GM12878 (cell line): ENCODE data around the gene ZNF462. TPM values are rescaled to one million over a fixed set of nuclear protein-coding genes. Genes with fewer than 3 reads are reported as not detected.

Experiments used
- ATAC-seq: fragments of 200-7000 bp; cut with Tn5 transposase; 3 replicates; pipeline ENCODE4 v1.9.1; 2020; ENCODE audit warnings: mild to moderate bottlenecking, moderate library complexity
- BruUV-seq: library from RNA; stranded (reverse); fragments of 400-500 nt; replicated peaks from 2 replicates; lab custom pipeline; 2021; lab: Mats Ljungman, UMichigan
- CTCF ChIA-PET: fragments of 300-600 bp; sonication (Branson Sonifier 250); formaldehyde crosslinking; extraction: SDS; loops from one replicate; lab custom pipeline; 2021; ENCODE audit warnings: inconsistent platforms; lab: Yijun Ruan, JAX
- POLR2A ChIA-PET: fragments of 350-600 bp; formaldehyde crosslinking; extraction: SDS; loops from one replicate; lab custom pipeline; 2021; ENCODE audit warnings: inconsistent platforms; lab: Charles Lee
- RAD21 ChIA-PET: fragments of 300-600 bp; sonication (Branson Sonifier 250); formaldehyde crosslinking; loops from one replicate; lab custom pipeline; 2023; ENCODE audit warnings: antibody characterized with exemption; ENCODE audit not compliant: unreplicated experiment; lab: Charles Lee
- SMC1A ChIA-PET: fragments of 300-600 bp; sonication (Branson Sonifier 250); formaldehyde crosslinking; loops from one replicate; lab custom pipeline; 2023; ENCODE audit not compliant: unreplicated experiment, uncharacterized antibody; lab: Charles Lee
- DNase-seq: peaks from one replicate; pipeline ENCODE4 v3.0.0-alpha.2; 2011; ENCODE audit warnings: low read depth, low spot score
- FAIRE-seq: peaks from 3 replicates; lab custom pipeline; 2011; peaks lifted over from hg19 to GRCh38; lab: Jason Lieb, UNC
- H2AFZ ChIP-seq: 2 replicates; pipeline ENCODE4 v1.6.0; 2011; ENCODE audit warnings: low read depth, low read length, control low read depth; ENCODE audit not compliant: control insufficient read depth
- H3K27ac ChIP-seq: 2 replicates; pipeline ENCODE4 v1.5.1; 2011; ENCODE audit warnings: control low read depth; ENCODE audit not compliant: control insufficient read depth, insufficient read depth
- H3K27me3 ChIP-seq, 2 experiments: replicated peaks in 1 of 2; 2 replicates each; pipeline versions ENCODE4 v1.6.0 to v1.6.1; 2011; ENCODE audit warnings: low read length in 1 of 2; ENCODE audit not compliant: control insufficient read depth in 2 of 2, insufficient read depth in 2 of 2
- H3K36me3 ChIP-seq, 2 experiments: 2 replicates each; pipeline ENCODE4 v1.5.1; 2011; ENCODE audit warnings: low read length in 1 of 2; ENCODE audit not compliant: control insufficient read depth in 2 of 2, insufficient read depth in 2 of 2
- H3K4me1 ChIP-seq: 2 replicates; pipeline ENCODE4 v1.6.1; 2011; ENCODE audit warnings: mild to moderate bottlenecking, low read length, moderate library complexity, mixed read lengths; ENCODE audit not compliant: control insufficient read depth, insufficient read depth
- H3K4me2 ChIP-seq: 2 replicates; pipeline ENCODE4 v1.6.0; 2011; ENCODE audit warnings: control low read depth; ENCODE audit not compliant: control insufficient read depth, insufficient read depth
- H3K4me3 ChIP-seq: fragments of 200-600 bp; sonication (generic); 2 replicates; pipeline ENCODE4 v1.5.1; 2016
- H3K79me2 ChIP-seq: 2 replicates; pipeline ENCODE4 v1.6.0; 2011; ENCODE audit warnings: low read length; ENCODE audit not compliant: control insufficient read depth, insufficient read depth
- H3K9ac ChIP-seq: 2 replicates; pipeline ENCODE4 v1.8.0; 2011; ENCODE audit warnings: low read length, control low read depth, mixed read lengths; ENCODE audit not compliant: control insufficient read depth, insufficient read depth
- H3K9me3 ChIP-seq: replicated peaks from 3 replicates; pipeline ENCODE4 v1.5.1; 2011; ENCODE audit warnings: mild to moderate bottlenecking, low read length; ENCODE audit not compliant: control insufficient read depth, insufficient read depth
- H4K20me1 ChIP-seq: 2 replicates; pipeline ENCODE4 v1.6.0; 2011; ENCODE audit not compliant: control insufficient read depth, insufficient read depth
- ATF7 ChIP-seq: fragments of 450-650 bp; IDR thresholded peaks from 2 replicates; pipeline ENCODE4 v1.6.1; 2016; ENCODE audit warnings: low read depth, mild to moderate bottlenecking
- CBFB ChIP-seq: IDR thresholded peaks from 2 replicates; pipeline ENCODE4 v1.6.1; 2016; ENCODE audit warnings: antibody characterized with exemption, low read depth
- EP300 ChIP-seq, 2 experiments: fragments of 150-350 bp in 1 of 2; IDR thresholded peaks; 2 replicates each; pipeline ENCODE4 v1.6.1; 2011 to 2012; ENCODE audit warnings: low read depth in 2 of 2, low read length in 2 of 2, borderline replicate concordance in 1 of 2, improper control_type of control experiment in 1 of 2, inconsistent platforms in 1 of 2; ENCODE audit not compliant: control insufficient read depth in 1 of 2
- FOS ChIP-seq: IDR thresholded peaks from 3 replicates; pipeline ENCODE4 v1.6.1; 2011; ENCODE audit warnings: borderline replicate concordance; ENCODE audit not compliant: insufficient read length; ENCODE audit errors: extremely low read depth
- IKZF1 ChIP-seq: fragments of 450-650 bp; conservative IDR thresholded peaks from 2 replicates; pipeline ENCODE4 v1.6.1; 2017; ENCODE audit warnings: antibody characterized with exemption, mild to moderate bottlenecking
- IKZF2 ChIP-seq, 2 experiments: fragments of 450-650 bp; IDR thresholded peaks; 2 replicates each; pipeline ENCODE4 v1.6.1; 2017; ENCODE audit warnings: mild to moderate bottlenecking in 2 of 2, moderate library complexity in 2 of 2
- MTA2 ChIP-seq: fragments of 450-650 bp; IDR thresholded peaks from 2 replicates; pipeline ENCODE4 v1.6.1; 2016; ENCODE audit warnings: low read depth, mild to moderate bottlenecking, moderate library complexity
- NR2F1 ChIP-seq: fragments of 450-650 bp; conservative IDR thresholded peaks from 2 replicates; pipeline ENCODE4 v1.6.1; 2017; ENCODE audit warnings: mild to moderate bottlenecking
- SPI1 ChIP-seq: IDR thresholded peaks from 2 replicates; pipeline ENCODE4 v1.6.1; 2011; ENCODE audit warnings: low read depth, mild to moderate bottlenecking, low read length, moderate library complexity, borderline replicate concordance; ENCODE audit not compliant: insufficient read depth
- SREBF1 ChIP-seq: IDR thresholded peaks from 2 replicates; pipeline ENCODE4 v1.6.1; 2012; ENCODE audit warnings: mild to moderate bottlenecking, low read length
- TBL1XR1 ChIP-seq: IDR thresholded peaks from 2 replicates; pipeline ENCODE4 v1.6.1; 2012; ENCODE audit warnings: low read depth, low read length, improper control_type of control experiment
- WGBS: methylation state at CpG from one replicate; pipeline ENCODE4 v1.1.6; 2016; ENCODE audit warnings: low lambda C conversion rate; ENCODE audit not compliant: insufficient replicate concordance, insufficient coverage; ENCODE audit errors: missing lambda C conversion rate; 5-methylcytosine and 5-hydroxymethylcytosine counted together
- in situ Hi-C: fragments of 300-500 bp; cut with MboI; formaldehyde crosslinking; loops from 9 replicates; pipeline ENCODE4 v1.14.3; 2018; ENCODE audit warnings: mixed read lengths
- intact Hi-C: fragments of 100-400 bp; cut with micrococcal nuclease; formaldehyde crosslinking; loops from one replicate; pipeline ENCODE4 v1.14.2; 2022; ENCODE audit not compliant: unreplicated experiment
- polyA plus RNA-seq, 11 experiments: library from polyadenylated mRNA; depleted of rRNA in 4 of 11; unstranded in 6 of 11; stranded (reverse) in 5 of 11; fragments of >200 nt; fragmentation: Nextera tagmentation in 4 of 11; fragmentation: Illumina TruSeq in 1 of 11; extraction: Ambion mirVana in 4 of 11; extraction: Trizol in 1 of 11; gene quantifications; 1 replicate in 1 of 11; 2 replicates in 10 of 11; pipeline versions ENCODE4 v1.2.1 to v1.2.3, GENCODE V29; 2011 to 2016; ENCODE audit warnings: inconsistent platforms in 2 of 11, missing spikeins in 2 of 11, low read depth in 1 of 11
- total RNA-seq, 4 experiments: library from RNA; depleted of rRNA in 3 of 4; stranded (reverse); fragments of >200 nt in 3 of 4; fragmentation: Illumina TruSeq in 1 of 4; extraction: Trizol in 1 of 4; gene quantifications; 2 replicates each; pipeline versions ENCODE4 v1.2.1 to v1.2.3, GENCODE V29; 2013 to 2021
- TF ChIP-seq, protein P1 (sequence below): fragments of 450-650 bp; IDR thresholded peaks from 2 replicates; pipeline ENCODE4 v1.6.1; 2017; ENCODE audit warnings: low read depth, mild to moderate bottlenecking, moderate library complexity

ZNF462 gene
- total and polyA plus RNA-seq, 10 of the 15 experiments (the other 5 are each of a cell fraction or from before 2014, with no cell fraction given), result 0.27 to 13.7 (median 0.55) TPM

GRCh38 chr9:106983346-106983745, 120.4 kb downstream of the ZNF462 start:
- DNase-seq, result no peak
- no peak for FAIRE-seq
- intact Hi-C loops (loop anchor here (5.0 kb wide), 4 partner anchors 39 to 561 kb away; no protein-coding TSS in a partner anchor), in situ Hi-C loops (no loop called here)
- ChIA-PET RAD21 (interaction anchor here (1.1 to 8.1 kb wide), 3 partner anchors 52 to 117 kb away, joined by 4 to 80 read pairs (median 26); no protein-coding TSS in a partner anchor), POLR2A (interaction anchor here (1.5 kb wide), 2 partner anchors 11 to 61 kb away, joined by 3 read pairs; no protein-coding TSS in a partner anchor), CTCF (interaction anchor here (0.6 to 1.5 kb wide), 7 partner anchors 10 to 173 kb away, joined by 3 to 5 read pairs (median 3); no protein-coding TSS in a partner anchor), SMC1A (interaction anchor here (0.6 to 5.5 kb wide), 9 partner anchors 11 to 585 kb away, joined by 3 to 45 read pairs (median 5); no protein-coding TSS in a partner anchor)
- H3K27ac ChIP-seq, result no peak overlapping the region
- H3K4me2 ChIP-seq, result no peak overlapping the region
- BruUV-seq, result no TSS peak
- ATAC-seq, result peak; percentile 1
- 4% methylated on average over 2 of the region's 2 CpGs for WGBS
- peaks cover 21% of the 10 kb centered on the region for H3K4me1 ChIP-seq
- H3K36me3 ChIP-seq, result no peaks in the 10 kb centered on the region; a peak in 1 of 4 replicates
- no peaks in the 10 kb centered on the region for H3K79me2 ChIP-seq
- no peaks in the 10 kb centered on the region; the same call in 2 of the 3 replicates for H3K9me3 ChIP-seq
- H3K4me3 ChIP-seq, result no peak overlapping the region
- no peak overlapping the region for H3K9ac ChIP-seq
- H4K20me1 ChIP-seq, result no peaks in the 10 kb centered on the region
- TF ChIP-seq TBL1XR1, result 0 out of 2 replicates have a peak, but pooled peaks have one; percentile 40
- peak; percentile 20; the same call in 1 of the 2 replicates for TF ChIP-seq SPI1
- 0 out of 2 replicates have a peak, but pooled peaks have one; percentile 18 for TF ChIP-seq ATF7
- TF ChIP-seq MTA2, result peak; percentile 23; the same call in 1 of the 2 replicates
- TF ChIP-seq IKZF1, result peak; percentile 71
- TF ChIP-seq FOS, result no peak
- TF ChIP-seq NR2F1, result 0 out of 2 replicates have a peak, but pooled peaks have one; percentile 29
- TF ChIP-seq, protein P1, sequence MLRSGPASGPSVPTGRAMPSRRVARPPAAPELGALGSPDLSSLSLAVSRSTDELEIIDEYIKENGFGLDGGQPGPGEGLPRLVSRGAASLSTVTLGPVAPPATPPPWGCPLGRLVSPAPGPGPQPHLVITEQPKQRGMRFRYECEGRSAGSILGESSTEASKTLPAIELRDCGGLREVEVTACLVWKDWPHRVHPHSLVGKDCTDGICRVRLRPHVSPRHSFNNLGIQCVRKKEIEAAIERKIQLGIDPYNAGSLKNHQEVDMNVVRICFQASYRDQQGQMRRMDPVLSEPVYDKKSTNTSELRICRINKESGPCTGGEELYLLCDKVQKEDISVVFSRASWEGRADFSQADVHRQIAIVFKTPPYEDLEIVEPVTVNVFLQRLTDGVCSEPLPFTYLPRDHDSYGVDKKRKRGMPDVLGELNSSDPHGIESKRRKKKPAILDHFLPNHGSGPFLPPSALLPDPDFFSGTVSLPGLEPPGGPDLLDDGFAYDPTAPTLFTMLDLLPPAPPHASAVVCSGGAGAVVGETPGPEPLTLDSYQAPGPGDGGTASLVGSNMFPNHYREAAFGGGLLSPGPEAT, result 0 out of 2 replicates have a peak, but pooled peaks have one; percentile 44
- TF ChIP-seq CBFB, result no peak
- peak; percentile 69 to 72 for TF ChIP-seq IKZF2 (IDR thresholded peaks at IDR 0.05)
- no peak for TF ChIP-seq SREBF1
- TF ChIP-seq EP300 (IDR thresholded peaks at IDR 0.05; ENCODE audit: borderline replicate concordance in 1 of 2, control insufficient read depth in 1 of 2, low read depth in 2 of 2, low read length in 2 of 2), result peak in 1 of 2 experiments; percentile 53; a peak in 2 of 4 replicates
- H3K27me3 ChIP-seq, result no peaks in the 10 kb centered on the region
- no peak overlapping the region for H2AFZ ChIP-seq
